Transverse colon (tissue), 4 donors: ENCODE measurements around the gene TMEM163. TPM values are rescaled to one million over a fixed set of nuclear protein-coding genes. Genes with fewer than 3 reads are reported as not detected.
"Not testable (repeated sequence)": the region's sequence is repeated elsewhere in the genome, so short reads cannot be mapped to it uniquely, and the experiment has no call there.

Source experiments
- DNase-seq: peaks from one replicate; pipeline ENCODE4 v3.0.0-alpha.2; 2019
- H3K27ac ChIP-seq, 4 donors: fragments of 200-600 bp; sonication (generic); 2 replicates each; pipeline ENCODE4 v1.5.1; 2016 to 2018; ENCODE audit warnings: inconsistent platforms in 4 of 4
- H3K27me3 ChIP-seq: fragments of 200-600 bp; sonication (generic); 2 replicates; pipeline ENCODE4 v1.5.1; 2017; ENCODE audit warnings: inconsistent platforms
- H3K36me3 ChIP-seq, 4 donors: fragments of 200-600 bp; sonication (generic); 2 replicates each; pipeline ENCODE4 v1.5.1; 2017 to 2019; ENCODE audit warnings: inconsistent platforms in 4 of 4
- H3K4me1 ChIP-seq, 4 donors: fragments of 200-600 bp; sonication (generic); 2 replicates each; pipeline ENCODE4 v1.5.1; 2017 to 2020; ENCODE audit warnings: inconsistent platforms in 4 of 4
- H3K4me3 ChIP-seq, 4 donors: fragments of 200-600 bp; sonication (generic); 1 replicate in 1 of 4; 2 replicates in 3 of 4; pipeline versions ENCODE4 v1.5.1 to v1.6.1; 2017 to 2019; ENCODE audit warnings: inconsistent platforms in 4 of 4
- H3K9me3 ChIP-seq, 2 donors: fragments of 200-600 bp; sonication (generic); 2 replicates each; pipeline ENCODE4 v1.5.1; 2017 to 2019; ENCODE audit warnings: inconsistent platforms in 2 of 2
- CTCF ChIP-seq, 5 experiments: fragments of 200-600 bp in 3 of 5; fragments of 450-650 bp in 2 of 5; sonication (generic) in 3 of 5; IDR thresholded peaks; 1 replicate in 2 of 5; 2 replicates in 3 of 5; pipeline ENCODE4 v1.5.1; 2016 to 2017; ENCODE audit warnings: antibody characterized with exemption in 5 of 5, inconsistent platforms in 3 of 5, mild to moderate bottlenecking in 2 of 5, moderate library complexity in 1 of 5
- EP300 ChIP-seq: sonication (generic); formaldehyde crosslinking; IDR thresholded peaks from one replicate; pipeline ENCODE4 v1.6.1; 2017; ENCODE audit warnings: antibody characterized with exemption, low read depth
- POLR2A ChIP-seq: fragments of 450-650 bp; IDR thresholded peaks from one replicate; pipeline ENCODE4 v1.6.1; 2016; ENCODE audit warnings: antibody characterized with exemption, mild to moderate bottlenecking, moderate library complexity
- POLR2AphosphoS5 ChIP-seq, 3 donors: sonication (generic); formaldehyde crosslinking; IDR thresholded peaks; one replicate each; pipeline ENCODE4 v1.6.1; 2016; ENCODE audit warnings: antibody characterized with exemption in 3 of 3
- WGBS, 2 donors: methylation state at CpG; one replicate each; pipeline ENCODE4 v1.1.5; 2018; ENCODE audit warnings: low coverage in 1 of 2; 5-methylcytosine and 5-hydroxymethylcytosine counted together
- in situ Hi-C, 4 donors: fragments of 200-750 bp; cut with MboI; loops; one replicate each; pipeline versions ENCODE4 v1.15.0 to v1.15.1; 2017; ENCODE audit warnings: low sequenced_read_pairs in 3 of 4, low pct_ligation_motif_present in 1 of 4, low pct_unique_long_range_greater_than_20kb in 1 of 4
- intact Hi-C: fragments of 100-400 bp; cut with DNase I; formaldehyde crosslinking; loops from one replicate; pipeline ENCODE4 v1.15.1; 2023; ENCODE audit warnings: low total_unique reads
- total RNA-seq, 4 donors: library from RNA; depleted of rRNA; stranded (reverse); fragments of >200 nt; gene quantifications; one replicate each; pipeline ENCODE4 v1.1.0, GENCODE V29; 2016

TMEM163 gene
- total RNA-seq, 4 donors from 2014 or later: 0.48 TPM; not detected in 3

- 62% methylated on average over 4 of the region's 4 CpGs; no CpG with 5 or more reads in 1 of the 2 donors for WGBS, 2 donors
- in situ Hi-C loops: no loop called here
- Histone ChIP-seq H3K27me3 (peaks cover 6% of the 10 kb centered on the region), H3K36me3 (no peaks in the 10 kb centered on the region), H3K27ac (no peak overlapping the region), H3K4me3 (no peak overlapping the region), H3K4me1 (no peaks in the 10 kb centered on the region), H3K9me3 (no peaks in the 10 kb centered on the region)
- no peak for DNase-seq
- TF ChIP-seq CTCF (IDR thresholded peaks at IDR 0.05) (no peak), POLR2A (no peak), POLR2AphosphoS5 (IDR thresholded peaks at IDR 0.05) (no peak), EP300 (no peak)
- intact Hi-C loops: no loop called here
These were observed 44.4 kb upstream of the TMEM163 start for GRCh38 chr2:134763164-134763710.

GRCh38 chr2:134762508-134762907, 43.7 kb upstream of the TMEM163 start:
- intact Hi-C loops: no loop called here
- H3K9me3 ChIP-seq: no peaks in the 10 kb centered on the region
- TF ChIP-seq EP300: no peak
- no peak for TF ChIP-seq CTCF (IDR thresholded peaks at IDR 0.05)
- TF ChIP-seq POLR2A: no peak
- TF ChIP-seq POLR2AphosphoS5 (IDR thresholded peaks at IDR 0.05): no peak
- H3K27me3 ChIP-seq: peaks cover 6% of the 10 kb centered on the region
- DNase-seq: no peak
- no peak overlapping the region for H3K27ac ChIP-seq
- no peaks in the 10 kb centered on the region for H3K4me1 ChIP-seq
- in situ Hi-C loops: no loop called here
- H3K4me3 ChIP-seq: no peak overlapping the region
- 14 to 75% methylated on average over 1 to 2 of the region's 2 CpGs for WGBS, 2 donors
- H3K36me3 ChIP-seq: no peaks in the 10 kb centered on the region

- no peak overlapping the region for H3K4me3 ChIP-seq
- no peaks in the 10 kb centered on the region for H3K9me3 ChIP-seq
- intact Hi-C loops (no loop called here), in situ Hi-C loops (no loop called here)
- H3K36me3 ChIP-seq: no peaks in the 10 kb centered on the region
- DNase-seq: no peak
- no peak for TF ChIP-seq EP300
- no peak for TF ChIP-seq POLR2A
- no peak for TF ChIP-seq POLR2AphosphoS5 (IDR thresholded peaks at IDR 0.05)
- no peak for TF ChIP-seq CTCF (IDR thresholded peaks at IDR 0.05)
- H3K27me3 ChIP-seq: peaks cover 6% of the 10 kb centered on the region
- H3K27ac ChIP-seq: no peak overlapping the region
- no peaks in the 10 kb centered on the region for H3K4me1 ChIP-seq
These were observed 41.6 kb upstream of the TMEM163 start for GRCh38 chr2:134760385-134760784.

GRCh38 chr2:134758633-134759032, 39.8 kb upstream of the TMEM163 start:
- no peak for TF ChIP-seq EP300
- TF ChIP-seq POLR2A: no peak
- TF ChIP-seq POLR2AphosphoS5 (IDR thresholded peaks at IDR 0.05): no peak
- no peak for TF ChIP-seq CTCF (IDR thresholded peaks at IDR 0.05)
- intact Hi-C loops: no loop called here
- no peaks in the 10 kb centered on the region for H3K4me1 ChIP-seq

GRCh38 chr2:134751981-134752380, 33.2 kb upstream of the TMEM163 start:
- H3K27me3 ChIP-seq, H3K27ac ChIP-seq, in situ Hi-C loops: not testable (repeated sequence)

More at GRCh38 chr2:134758633-134759032, 39.8 kb upstream of the TMEM163 start:
- H3K36me3 ChIP-seq: no peaks in the 10 kb centered on the region
- in situ Hi-C loops: no loop called here
- no peak overlapping the region for H3K4me3 ChIP-seq
- peaks cover 6% of the 10 kb centered on the region for H3K27me3 ChIP-seq
- 25 to 42% methylated on average over 1 of the region's 1 CpG for WGBS, 2 donors
- no peaks in the 10 kb centered on the region for H3K9me3 ChIP-seq
- no peak overlapping the region for H3K27ac ChIP-seq
- no peak for DNase-seq

More at GRCh38 chr2:134751981-134752380, 33.2 kb upstream of the TMEM163 start:
- H3K36me3 ChIP-seq, H3K9me3 ChIP-seq, intact Hi-C loops, H3K4me3 ChIP-seq, DNase-seq, H3K4me1 ChIP-seq: not testable (repeated sequence)
- WGBS, 2 donors: 33% methylated on average over 7 of the region's 8 CpGs; no CpG with 5 or more reads in 1 of the 2 donors
